ENCODE data around the gene FRRS1. TPM values are rescaled to one million over a fixed set of nuclear protein-coding genes. Genes with fewer than 3 reads are reported as not detected.

The FRRS1 gene
- total RNA-seq, 1 donor from 2014 or later, result 9.1 TPM

GRCh38 chr1:99784809-99785255 is 18.4 kb upstream of the FRRS1 start:
- Histone ChIP-seq H3K9me3 (no peaks in the 10 kb centered on the region), H3K4me1 (no peaks in the 10 kb centered on the region), H3K27me3 (ENCODE audit: low read depth) (no peaks in the 10 kb centered on the region), H3K4me3 (no peak overlapping the region), H3K36me3 (no peaks in the 10 kb centered on the region), H3K27ac (no peak overlapping the region)
- intact Hi-C loops (cut with DNase I), result no loop called here
- DNase-seq, result no peak
- no peak for TF ChIP-seq CTCF (IDR thresholded peaks at IDR 0.05)
- ATAC-seq, result no peak

GRCh38 chr1:99784143-99784542 is 17.7 kb upstream of the FRRS1 start:
- no peak for DNase-seq
- intact Hi-C loops (cut with DNase I), result no loop called here
- no peaks in the 10 kb centered on the region for H3K36me3 ChIP-seq
- H3K9me3 ChIP-seq, result no peaks in the 10 kb centered on the region
- H3K27ac ChIP-seq, result no peak overlapping the region
- TF ChIP-seq CTCF (IDR thresholded peaks at IDR 0.05), result no peak
- no peaks in the 10 kb centered on the region for H3K4me1 ChIP-seq
- H3K27me3 ChIP-seq (ENCODE audit: low read depth), result no peaks in the 10 kb centered on the region
- ATAC-seq, result no peak
- no peak overlapping the region for H3K4me3 ChIP-seq

- DNase-seq (no peak), ATAC-seq (no peak)
- H3K4me3 ChIP-seq, result no peak overlapping the region
- no peaks in the 10 kb centered on the region for H3K9me3 ChIP-seq
- H3K36me3 ChIP-seq, result no peaks in the 10 kb centered on the region
- H3K27me3 ChIP-seq (ENCODE audit: low read depth), result no peaks in the 10 kb centered on the region
- no peak overlapping the region for H3K27ac ChIP-seq
- intact Hi-C loops (cut with DNase I), result no loop called here
- TF ChIP-seq CTCF (IDR thresholded peaks at IDR 0.05), result no peak
- H3K4me1 ChIP-seq, result no peaks in the 10 kb centered on the region
Observed at GRCh38 chr1:99782920-99783319, 16.5 kb upstream of the FRRS1 start.

GRCh38 chr1:99782397-99782796 is 16.0 kb upstream of the FRRS1 start:
- DNase-seq (no peak), ATAC-seq (no peak)
- H3K4me1 ChIP-seq, result no peaks in the 10 kb centered on the region
- intact Hi-C loops (cut with DNase I), result no loop called here
- no peaks in the 10 kb centered on the region for H3K9me3 ChIP-seq
- no peaks in the 10 kb centered on the region for H3K36me3 ChIP-seq
- H3K4me3 ChIP-seq, result no peak overlapping the region
- TF ChIP-seq CTCF (IDR thresholded peaks at IDR 0.05), result no peak
- H3K27ac ChIP-seq, result no peak overlapping the region
- no peaks in the 10 kb centered on the region for H3K27me3 ChIP-seq (ENCODE audit: low read depth)

GRCh38 chr1:99781798-99782197 is 15.4 kb upstream of the FRRS1 start:
- intact Hi-C loops (cut with DNase I), result no loop called here
- ATAC-seq (no peak), DNase-seq (no peak)
- TF ChIP-seq CTCF (IDR thresholded peaks at IDR 0.05), result no peak
- no peak overlapping the region for H3K4me3 ChIP-seq
- H3K36me3 ChIP-seq, result no peaks in the 10 kb centered on the region
- no peak overlapping the region for H3K27ac ChIP-seq
- H3K27me3 ChIP-seq (ENCODE audit: low read depth), result no peaks in the 10 kb centered on the region
- no peaks in the 10 kb centered on the region for H3K4me1 ChIP-seq
- H3K9me3 ChIP-seq, result no peaks in the 10 kb centered on the region

- no peaks in the 10 kb centered on the region for H3K36me3 ChIP-seq
- DNase-seq (no peak), ATAC-seq (no peak)
- intact Hi-C loops (cut with DNase I), result no loop called here
- H3K9me3 ChIP-seq, result no peaks in the 10 kb centered on the region
- H3K4me3 ChIP-seq, result no peak overlapping the region
- no peak overlapping the region for H3K27ac ChIP-seq
- no peaks in the 10 kb centered on the region for H3K27me3 ChIP-seq (ENCODE audit: low read depth)
- TF ChIP-seq CTCF (IDR thresholded peaks at IDR 0.05), result no peak
- H3K4me1 ChIP-seq, result no peaks in the 10 kb centered on the region
Observed at GRCh38 chr1:99777752-99778151, 11.3 kb upstream of the FRRS1 start.
